ENCODE data around the gene PKN1.
"Not testable (repeated sequence)": the region's sequence is repeated elsewhere in the genome, so short reads cannot be mapped to it uniquely, and the experiment has no call there.

Gene PKN1

DNA sequence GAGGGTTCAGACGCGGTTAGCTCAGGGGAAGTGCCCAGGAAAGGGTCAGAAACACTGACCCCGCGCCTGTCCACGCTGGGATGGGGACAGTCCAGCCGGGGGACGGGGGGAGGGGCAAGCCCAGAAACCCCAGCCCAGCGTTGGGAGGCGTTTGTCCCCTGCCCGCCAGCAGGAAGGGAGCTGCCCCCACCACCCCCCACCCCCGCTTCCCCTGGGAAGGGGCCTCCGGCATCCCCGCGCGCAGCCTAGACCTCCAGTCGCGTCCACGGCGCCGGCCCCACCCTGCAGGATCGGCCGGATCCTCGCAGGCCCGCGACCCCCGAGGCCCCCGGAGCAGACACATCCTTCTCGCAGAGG is 62.5 kb downstream of the PKN1 start:
- peak overlapping the region; percentile 95 for H3K4me3 ChIP-seq (ENCODE audit: low read depth, low read length)
- H3K27ac ChIP-seq (ENCODE audit: low read depth, low read length) = no peak overlapping the region
- no peaks in the 10 kb centered on the region for H3K27me3 ChIP-seq (ENCODE audit: insufficient read depth, low read length)
- peaks cover 30% of the 10 kb centered on the region for H3K79me2 ChIP-seq (ENCODE audit: control insufficient read depth, insufficient read depth, low read length, unreplicated experiment)
- H3K4me1 ChIP-seq (ENCODE audit: control insufficient read depth, insufficient read depth, low read length, unreplicated experiment) = peaks cover 19% of the 10 kb centered on the region
- H2AFZ ChIP-seq (ENCODE audit: low read length, unreplicated experiment) = peak overlapping the region; percentile 38
- H3K36me3 ChIP-seq (ENCODE audit: insufficient read depth, low read length) = no peaks in the 10 kb centered on the region

DNA sequence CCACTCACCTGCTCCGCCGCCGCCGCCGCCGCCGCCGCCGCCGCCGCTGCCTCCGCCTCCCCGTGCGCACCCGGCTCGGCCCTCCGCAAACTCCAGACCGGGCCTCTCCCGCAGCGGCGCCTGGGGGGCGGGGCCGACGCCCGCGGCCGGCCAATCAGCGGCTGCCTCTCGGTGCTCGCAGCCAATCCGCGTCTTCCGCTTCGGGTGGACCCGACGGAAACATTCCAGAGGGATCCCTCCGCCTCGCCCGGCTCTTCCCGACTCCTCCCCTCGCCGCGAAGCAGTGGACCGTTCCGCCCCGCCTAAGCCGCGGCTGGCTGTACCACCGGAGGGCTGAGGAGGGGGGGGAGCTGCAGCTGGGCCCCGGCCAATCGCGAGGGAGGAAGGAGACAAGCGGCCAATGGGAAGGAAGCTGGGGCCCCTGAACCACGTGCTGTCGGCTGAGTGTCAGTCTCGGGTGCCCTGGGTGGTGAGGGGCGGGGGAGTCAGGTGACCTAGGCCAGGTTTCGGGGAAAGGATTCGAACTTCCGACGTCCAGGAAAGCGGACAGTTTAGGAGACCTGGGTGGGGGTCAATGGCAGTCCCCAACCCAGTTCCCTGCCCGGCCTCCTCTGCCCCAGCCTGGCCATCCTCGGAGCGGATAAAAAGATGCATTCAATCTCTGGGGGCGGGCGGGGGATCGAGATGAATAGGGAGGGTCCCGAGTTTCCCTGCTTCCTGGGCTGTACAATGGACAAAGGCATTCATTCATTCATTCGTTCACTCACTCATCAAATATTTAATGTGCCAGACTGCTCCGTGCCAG is 63.1 kb downstream of the PKN1 start, which contains the start of gene GIPC1:
Gene GIPC1, minus strand, starts transcription at position 99 of the 805 bp plus-strand sequence. CDS start 13,151 bp downstream, outside the sequence.
- Histone ChIP-seq H3K27ac (ENCODE audit: low read depth, low read length) (no peak within 1 kb of the TSS), H3K4me1 (ENCODE audit: control insufficient read depth, insufficient read depth, low read length, unreplicated experiment) (peaks cover 19% of the 10 kb centered on the region), H3K36me3 (ENCODE audit: insufficient read depth, low read length) (no peaks in the 10 kb centered on the region), H2AFZ (ENCODE audit: low read length, unreplicated experiment) (peak within 1 kb of the TSS; percentile 57), H3K27me3 (ENCODE audit: insufficient read depth, low read length) (no peaks in the 10 kb centered on the region), H3K4me3 (ENCODE audit: low read depth, low read length) (peak within 1 kb of the TSS; percentile 95), H3K79me2 (ENCODE audit: control insufficient read depth, insufficient read depth, low read length, unreplicated experiment) (peaks cover 30% of the 10 kb centered on the region)

GRCh38 chr19:14496834-14497227 is 63.7 kb downstream of the PKN1 start:
- H3K4me1 ChIP-seq (ENCODE audit: control insufficient read depth, insufficient read depth, low read length, unreplicated experiment) = peaks cover 19% of the 10 kb centered on the region
- H3K4me3 ChIP-seq (ENCODE audit: low read depth, low read length) = peak overlapping the region; percentile 95
- peak overlapping the region; percentile 11; the same call in 1 of the 2 replicates for H3K27ac ChIP-seq (ENCODE audit: low read depth, low read length)
- no peaks in the 10 kb centered on the region for H3K27me3 ChIP-seq (ENCODE audit: insufficient read depth, low read length)
- no peaks in the 10 kb centered on the region for H3K36me3 ChIP-seq (ENCODE audit: insufficient read depth, low read length)
- peaks cover 30% of the 10 kb centered on the region for H3K79me2 ChIP-seq (ENCODE audit: control insufficient read depth, insufficient read depth, low read length, unreplicated experiment)
- peak overlapping the region; percentile 57 for H2AFZ ChIP-seq (ENCODE audit: low read length, unreplicated experiment)

DNA sequence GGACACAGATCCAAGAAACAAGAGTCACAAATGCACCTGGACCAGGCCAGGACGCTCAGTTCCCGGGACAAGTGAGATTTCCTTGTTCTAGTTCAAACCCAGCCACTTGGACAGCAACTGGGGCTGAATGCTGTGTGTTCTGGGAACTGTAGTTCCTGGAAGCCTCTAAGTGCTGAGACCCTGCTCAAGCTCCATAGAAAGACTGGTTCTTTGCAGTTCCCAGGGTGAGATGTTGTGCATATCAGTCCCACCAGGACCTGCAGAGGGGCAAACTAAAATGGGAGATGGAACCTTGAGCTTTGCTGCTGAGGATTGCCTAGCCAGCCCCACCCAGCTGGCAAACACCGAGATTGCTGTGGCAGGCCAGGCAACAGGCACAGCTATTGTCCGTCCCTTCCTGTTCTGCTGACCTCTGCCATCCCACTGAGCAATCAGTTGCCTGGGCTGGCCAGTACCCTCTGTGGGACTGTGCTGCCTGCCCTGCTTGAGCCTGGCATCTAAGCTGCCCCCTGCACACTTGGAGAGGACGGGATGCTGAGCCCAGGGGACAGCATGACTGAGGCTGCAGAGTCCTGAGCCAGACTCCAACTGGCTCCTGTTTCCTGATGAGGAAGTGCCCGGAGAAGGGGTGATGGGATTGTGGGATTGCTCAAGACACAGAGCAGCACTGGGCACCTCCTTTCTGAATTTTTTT is 64.3 kb downstream of the PKN1 start:
- H3K27ac ChIP-seq (ENCODE audit: low read depth, low read length) = peak overlapping the region; percentile 11; the same call in 1 of the 2 replicates

GRCh38 chr19:14502334-14503092 is 69.4 kb downstream of the PKN1 start:
- Histone ChIP-seq H3K27me3 (ENCODE audit: insufficient read depth, low read length) (no peaks in the 10 kb centered on the region), H3K4me3 (ENCODE audit: low read depth, low read length) (no peak overlapping the region), H3K4me1 (ENCODE audit: control insufficient read depth, insufficient read depth, low read length, unreplicated experiment) (peaks cover 25% of the 10 kb centered on the region), H3K36me3 (ENCODE audit: insufficient read depth, low read length) (no peaks in the 10 kb centered on the region), H2AFZ (ENCODE audit: low read length, unreplicated experiment) (no peak overlapping the region), H3K79me2 (ENCODE audit: control insufficient read depth, insufficient read depth, low read length, unreplicated experiment) (no peaks in the 10 kb centered on the region), H3K27ac (ENCODE audit: low read depth, low read length) (no peak overlapping the region)

More for the DNA sequence above, 64.3 kb downstream of the PKN1 start:
- H3K4me3 ChIP-seq (ENCODE audit: low read depth, low read length) = no peak overlapping the region; the same call in 1 of the 2 replicates
- no peaks in the 10 kb centered on the region for H3K36me3 ChIP-seq (ENCODE audit: insufficient read depth, low read length)
- peaks cover 27% of the 10 kb centered on the region for H3K79me2 ChIP-seq (ENCODE audit: control insufficient read depth, insufficient read depth, low read length, unreplicated experiment)
- no peaks in the 10 kb centered on the region for H3K27me3 ChIP-seq (ENCODE audit: insufficient read depth, low read length)
- peak overlapping the region; percentile 42 for H2AFZ ChIP-seq (ENCODE audit: low read length, unreplicated experiment)
- peaks cover 19% of the 10 kb centered on the region for H3K4me1 ChIP-seq (ENCODE audit: control insufficient read depth, insufficient read depth, low read length, unreplicated experiment)

DNA sequence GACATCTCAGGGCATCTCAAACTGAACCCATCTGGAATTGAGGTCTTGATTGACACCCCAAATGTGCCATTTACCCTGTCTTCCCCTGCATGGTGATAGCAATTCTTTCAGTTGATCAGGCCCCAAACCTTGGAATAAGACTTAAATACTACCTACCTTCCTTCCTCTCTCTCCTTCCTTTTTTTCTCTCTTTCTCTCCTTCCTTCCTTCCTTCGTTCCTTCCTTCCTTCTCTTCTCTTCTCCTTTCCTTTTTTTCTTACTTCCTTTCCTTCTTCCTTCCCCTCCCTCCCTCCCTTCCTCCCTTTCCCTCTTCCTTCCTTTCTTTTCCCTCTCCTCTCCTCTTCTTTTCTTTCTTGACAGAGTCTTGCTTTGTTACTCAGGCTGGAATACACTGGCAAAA is 70.2 kb downstream of the PKN1 start:
- H3K27ac ChIP-seq (ENCODE audit: low read depth, low read length) = no peak overlapping the region
- no peak overlapping the region for H3K4me3 ChIP-seq (ENCODE audit: low read depth, low read length)
- peaks cover 29% of the 10 kb centered on the region for H3K4me1 ChIP-seq (ENCODE audit: control insufficient read depth, insufficient read depth, low read length, unreplicated experiment)
- no peaks in the 10 kb centered on the region for H3K27me3 ChIP-seq (ENCODE audit: insufficient read depth, low read length)
- H3K79me2 ChIP-seq (ENCODE audit: control insufficient read depth, insufficient read depth, low read length, unreplicated experiment) = no peaks in the 10 kb centered on the region
- H2AFZ ChIP-seq (ENCODE audit: low read length, unreplicated experiment) = no peak overlapping the region
- H3K36me3 ChIP-seq (ENCODE audit: insufficient read depth, low read length) = no peaks in the 10 kb centered on the region

DNA sequence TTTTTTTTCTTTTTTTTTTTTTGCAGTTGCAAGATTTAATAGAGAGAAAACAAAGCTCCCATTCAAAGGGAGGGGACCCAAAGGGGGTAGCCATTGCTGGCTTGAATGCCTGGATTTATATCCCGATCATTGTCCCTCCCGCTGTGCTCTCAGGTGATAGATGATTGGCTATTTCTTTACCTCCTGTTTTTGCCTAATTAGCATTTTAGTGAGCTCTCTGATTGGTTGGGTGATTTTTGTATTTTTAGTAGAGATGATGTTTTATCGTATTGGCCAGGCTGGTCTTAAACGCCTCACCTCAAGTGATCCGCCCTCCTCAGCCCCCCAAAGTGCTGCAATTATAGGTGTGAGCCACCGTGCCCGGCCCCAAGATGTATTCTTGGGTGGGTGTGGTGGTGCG is 71.5 kb downstream of the PKN1 start:
- not testable (repeated sequence) for H3K27ac ChIP-seq (ENCODE audit: low read depth, low read length); H3K4me3 ChIP-seq (ENCODE audit: low read depth, low read length)
- H3K4me1 ChIP-seq (ENCODE audit: control insufficient read depth, insufficient read depth, low read length, unreplicated experiment) = peaks cover 29% of the 10 kb centered on the region

DNA sequence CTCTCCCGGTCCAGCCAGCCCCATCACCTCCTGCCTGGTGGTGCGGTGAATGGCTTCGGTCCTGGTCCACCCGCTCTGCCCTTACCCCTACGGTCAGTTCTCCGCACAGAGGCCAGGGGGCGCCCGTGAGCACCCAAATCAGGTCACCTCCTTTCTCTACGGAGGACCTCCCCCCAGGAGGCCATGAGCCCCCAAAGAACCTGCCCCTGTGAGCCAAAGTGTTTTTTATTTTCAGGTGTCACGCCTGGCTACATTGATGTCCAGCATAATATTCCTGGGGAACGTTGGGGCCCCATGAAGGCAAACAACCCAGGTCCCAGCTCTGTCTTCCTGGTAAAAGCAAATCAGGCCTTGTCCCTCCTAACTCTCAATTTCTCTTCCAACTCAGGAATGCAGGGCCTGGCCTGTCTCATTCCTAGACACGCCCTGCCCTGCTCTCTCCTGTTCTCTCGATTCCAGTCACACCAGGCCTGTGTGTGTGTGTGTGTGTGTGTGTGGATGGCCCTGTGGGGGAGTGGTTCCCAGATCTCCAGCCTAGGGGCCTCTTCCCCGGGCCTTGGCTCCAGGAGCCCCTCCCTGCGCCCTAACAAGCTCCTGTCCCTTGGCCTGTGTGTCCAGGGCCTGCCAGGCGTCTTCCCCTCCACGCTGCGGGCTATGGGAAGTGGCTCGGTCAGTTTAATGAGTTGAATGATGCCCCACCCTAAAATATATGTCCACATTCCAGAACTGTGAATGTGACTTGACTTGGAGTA is 72.6 kb downstream of the PKN1 start:
- no peak overlapping the region for H3K4me3 ChIP-seq (ENCODE audit: low read depth, low read length)
- H2AFZ ChIP-seq (ENCODE audit: low read length, unreplicated experiment) = peak overlapping the region; percentile 62
- no peaks in the 10 kb centered on the region for H3K36me3 ChIP-seq (ENCODE audit: insufficient read depth, low read length)
- H3K79me2 ChIP-seq (ENCODE audit: control insufficient read depth, insufficient read depth, low read length, unreplicated experiment) = no peaks in the 10 kb centered on the region
- no peaks in the 10 kb centered on the region for H3K27me3 ChIP-seq (ENCODE audit: insufficient read depth, low read length)
- peak overlapping the region; percentile 79 for H3K27ac ChIP-seq (ENCODE audit: low read depth, low read length)
- H3K4me1 ChIP-seq (ENCODE audit: control insufficient read depth, insufficient read depth, low read length, unreplicated experiment) = peaks cover 36% of the 10 kb centered on the region

More for the DNA sequence above, 71.5 kb downstream of the PKN1 start:
- H3K27me3 ChIP-seq (ENCODE audit: insufficient read depth, low read length); H3K79me2 ChIP-seq (ENCODE audit: control insufficient read depth, insufficient read depth, low read length, unreplicated experiment); H2AFZ ChIP-seq (ENCODE audit: low read length, unreplicated experiment); H3K36me3 ChIP-seq (ENCODE audit: insufficient read depth, low read length): not testable (repeated sequence)

- H3K4me1 ChIP-seq (ENCODE audit: control insufficient read depth, insufficient read depth, low read length, unreplicated experiment) = peaks cover 37% of the 10 kb centered on the region
- no peak overlapping the region for H2AFZ ChIP-seq (ENCODE audit: low read length, unreplicated experiment)
- peak overlapping the region; percentile 77 for H3K27ac ChIP-seq (ENCODE audit: low read depth, low read length)
- no peaks in the 10 kb centered on the region for H3K79me2 ChIP-seq (ENCODE audit: control insufficient read depth, insufficient read depth, low read length, unreplicated experiment)
- no peaks in the 10 kb centered on the region for H3K27me3 ChIP-seq (ENCODE audit: insufficient read depth, low read length)
- no peak overlapping the region for H3K4me3 ChIP-seq (ENCODE audit: low read depth, low read length)
- H3K36me3 ChIP-seq (ENCODE audit: insufficient read depth, low read length) = no peaks in the 10 kb centered on the region
Observed at GRCh38 chr19:14507704-14508542, 74.8 kb downstream of the PKN1 start.

All from ACC112 (cell line).